Smooth muscle cell (in vitro differentiated cells): ENCODE measurements around the gene KIF14. TPM values are rescaled to one million over a fixed set of nuclear protein-coding genes. Genes with fewer than 3 reads are reported as not detected.

ENCODE experiments used
- DNase-seq: peaks from one replicate; lab custom pipeline; 2025; ENCODE audit not compliant: unreplicated experiment; lab: John Stamatoyannopoulos, UW
- H2AFZ ChIP-seq: fragments of 200-600 bp; sonication (generic); 2 replicates; pipeline ENCODE4 v1.6.0; 2016; ENCODE audit warnings: antibody characterized with exemption, low read depth, mild to moderate bottlenecking
- H3F3A ChIP-seq: fragments of 200-600 bp; sonication (generic); 2 replicates; pipeline ENCODE4 v1.6.0; 2017; ENCODE audit warnings: antibody characterized with exemption, low read depth
- H3K27ac ChIP-seq: fragments of 200-600 bp; sonication (generic); 2 replicates; pipeline ENCODE4 v1.5.1; 2016; ENCODE audit warnings: low read depth, mild to moderate bottlenecking
- H3K27me3 ChIP-seq: fragments of 200-600 bp; sonication (generic); 2 replicates; pipeline ENCODE4 v1.6.1; 2016; ENCODE audit warnings: low read depth, mild to moderate bottlenecking
- H3K36me3 ChIP-seq: fragments of 200-600 bp; sonication (generic); 2 replicates; pipeline ENCODE4 v1.5.1; 2016; ENCODE audit warnings: low read depth
- H3K4me1 ChIP-seq: fragments of 200-600 bp; sonication (generic); 2 replicates; pipeline ENCODE4 v1.5.1; 2016; ENCODE audit warnings: low read depth
- H3K4me2 ChIP-seq: fragments of 200-600 bp; sonication (generic); 2 replicates; pipeline ENCODE4 v1.6.0; 2016; ENCODE audit warnings: mild to moderate bottlenecking
- H3K4me3 ChIP-seq: fragments of 200-600 bp; sonication (generic); 2 replicates; pipeline ENCODE4 v1.5.1; 2016; ENCODE audit warnings: mild to moderate bottlenecking
- H3K79me2 ChIP-seq: fragments of 200-600 bp; sonication (generic); 2 replicates; pipeline ENCODE4 v1.6.0; 2016; ENCODE audit warnings: low read depth, mild to moderate bottlenecking
- H3K9ac ChIP-seq: fragments of 200-600 bp; sonication (generic); 2 replicates; pipeline ENCODE4 v1.6.0; 2016; ENCODE audit warnings: low read depth
- H3K9me3 ChIP-seq: fragments of 200-600 bp; sonication (generic); replicated peaks from 2 replicates; pipeline ENCODE4 v1.5.1; 2016; ENCODE audit warnings: low read depth
- H4K20me1 ChIP-seq: fragments of 200-600 bp; sonication (generic); 2 replicates; pipeline ENCODE4 v1.6.0; 2016; ENCODE audit warnings: low read depth
- WGBS: methylation state at CpG from one replicate; pipeline ENCODE4 v1.1.7; 2016; ENCODE audit warnings: low lambda C conversion rate; 5-methylcytosine and 5-hydroxymethylcytosine counted together
- polyA plus RNA-seq: library from polyadenylated mRNA; unstranded; fragments of >200 nt; fragmentation: Nextera tagmentation; extraction: Ambion mirVana; gene quantifications from 2 replicates; pipeline ENCODE4 v1.2.1, GENCODE V29; 2016
- total RNA-seq: library from RNA; depleted of rRNA; stranded (reverse); fragments of >200 nt; gene quantifications from 2 replicates; pipeline ENCODE4 v1.2.3, GENCODE V29; 2014
- TF ChIP-seq, protein P1 (sequence below): fragments of 200-600 bp; sonication (generic); IDR thresholded peaks from 2 replicates; pipeline ENCODE4 v1.5.1; 2017; ENCODE audit warnings: borderline replicate concordance, mild to moderate bottlenecking, antibody characterized with exemption; ENCODE audit not compliant: insufficient read depth, poor library complexity, severe bottlenecking

The KIF14 gene
- total and polyA plus RNA-seq, 2 experiments from 2014 or later = 0.93 to 1.3 TPM

DNA sequence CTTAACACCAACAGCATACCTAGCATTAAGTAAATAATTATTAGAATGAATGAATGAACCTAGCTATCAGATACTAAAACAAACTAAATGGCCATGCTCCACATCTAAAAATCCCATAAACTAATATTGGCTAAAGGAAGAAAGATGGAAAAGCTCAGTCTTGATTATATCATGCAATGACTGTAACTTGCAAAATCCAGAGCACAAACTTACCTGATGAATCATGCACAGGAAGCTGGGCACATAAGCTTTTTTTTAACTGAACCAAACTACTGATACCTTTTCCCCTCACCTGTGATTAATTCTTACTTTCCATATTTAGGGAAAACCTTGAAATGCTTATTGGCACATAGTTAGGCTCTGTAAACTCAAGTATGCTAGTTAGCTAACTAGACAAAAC lies 70.2 kb downstream of the KIF14 start:
- H3K4me3 ChIP-seq = no peak overlapping the region
- H3K36me3 ChIP-seq = no peaks in the 10 kb centered on the region
- TF ChIP-seq, protein P1, sequence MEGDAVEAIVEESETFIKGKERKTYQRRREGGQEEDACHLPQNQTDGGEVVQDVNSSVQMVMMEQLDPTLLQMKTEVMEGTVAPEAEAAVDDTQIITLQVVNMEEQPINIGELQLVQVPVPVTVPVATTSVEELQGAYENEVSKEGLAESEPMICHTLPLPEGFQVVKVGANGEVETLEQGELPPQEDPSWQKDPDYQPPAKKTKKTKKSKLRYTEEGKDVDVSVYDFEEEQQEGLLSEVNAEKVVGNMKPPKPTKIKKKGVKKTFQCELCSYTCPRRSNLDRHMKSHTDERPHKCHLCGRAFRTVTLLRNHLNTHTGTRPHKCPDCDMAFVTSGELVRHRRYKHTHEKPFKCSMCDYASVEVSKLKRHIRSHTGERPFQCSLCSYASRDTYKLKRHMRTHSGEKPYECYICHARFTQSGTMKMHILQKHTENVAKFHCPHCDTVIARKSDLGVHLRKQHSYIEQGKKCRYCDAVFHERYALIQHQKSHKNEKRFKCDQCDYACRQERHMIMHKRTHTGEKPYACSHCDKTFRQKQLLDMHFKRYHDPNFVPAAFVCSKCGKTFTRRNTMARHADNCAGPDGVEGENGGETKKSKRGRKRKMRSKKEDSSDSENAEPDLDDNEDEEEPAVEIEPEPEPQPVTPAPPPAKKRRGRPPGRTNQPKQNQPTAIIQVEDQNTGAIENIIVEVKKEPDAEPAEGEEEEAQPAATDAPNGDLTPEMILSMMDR = no peak
- H3K27me3 ChIP-seq = no peaks in the 10 kb centered on the region
- no peaks in the 10 kb centered on the region for H3K79me2 ChIP-seq
- H2AFZ ChIP-seq = no peak overlapping the region
- DNase-seq = no peak
- no peaks in the 10 kb centered on the region for H3F3A ChIP-seq
- no peaks in the 10 kb centered on the region for H3K4me1 ChIP-seq
- H4K20me1 ChIP-seq = no peaks in the 10 kb centered on the region
- no peak overlapping the region for H3K27ac ChIP-seq
- no peaks in the 10 kb centered on the region for H3K9me3 ChIP-seq
- no peak overlapping the region for H3K4me2 ChIP-seq
- H3K9ac ChIP-seq = no peak overlapping the region

DNA sequence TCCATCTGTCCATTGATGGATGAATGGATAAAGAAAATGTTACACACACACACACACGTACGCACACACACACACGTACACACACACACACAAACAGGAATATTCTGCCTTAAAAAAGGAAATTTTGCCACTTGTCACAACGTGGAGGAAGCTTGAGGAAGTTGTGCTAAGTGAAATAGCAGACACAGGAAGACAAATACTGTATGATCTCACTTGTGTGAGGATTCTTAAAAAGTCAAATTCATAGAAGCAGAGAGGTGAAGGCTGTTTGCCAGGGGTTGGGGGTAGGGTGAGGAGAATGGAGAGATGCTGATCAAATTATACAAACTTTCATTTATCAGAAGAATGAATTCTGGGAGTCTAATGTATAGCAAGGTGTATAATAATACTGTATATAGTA lies 73.2 kb downstream of the KIF14 start:
- Histone ChIP-seq H3K36me3 (no peaks in the 10 kb centered on the region), H3K4me2 (no peak overlapping the region), H3K27ac (no peak overlapping the region), H3K4me3 (no peak overlapping the region), H3K79me2 (no peaks in the 10 kb centered on the region), H3K9ac (no peak overlapping the region), H4K20me1 (no peaks in the 10 kb centered on the region), H3K4me1 (no peaks in the 10 kb centered on the region), H3K27me3 (no peaks in the 10 kb centered on the region), H3K9me3 (no peaks in the 10 kb centered on the region), H3F3A (no peaks in the 10 kb centered on the region), H2AFZ (no peak overlapping the region)
- no peak for DNase-seq
- TF ChIP-seq, protein P1 = no peak
- WGBS = 89% methylated on average over 4 of the region's 4 CpGs

DNA sequence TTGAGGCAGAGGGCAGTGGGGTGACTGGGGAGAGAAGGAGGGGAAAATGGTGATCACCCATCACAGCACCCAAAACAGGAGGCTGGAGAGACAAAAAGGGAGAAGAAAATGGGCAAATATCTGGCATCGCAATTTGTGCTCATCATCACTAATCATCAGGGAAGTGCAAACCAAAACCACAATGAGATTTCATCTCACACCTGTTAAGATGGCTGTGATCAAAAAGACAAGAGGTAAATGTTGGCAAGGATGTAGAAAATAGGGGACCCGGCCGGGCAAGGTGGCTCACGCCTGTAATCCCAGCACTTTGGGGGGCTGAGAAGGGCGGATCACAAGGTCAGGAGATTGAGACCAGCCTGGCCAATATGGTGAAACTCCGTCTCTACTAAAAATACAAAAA lies 74.0 kb downstream of the KIF14 start:
- WGBS = 91% methylated on average over 6 of the region's 6 CpGs
- no peaks in the 10 kb centered on the region for H3K4me1 ChIP-seq
- no peaks in the 10 kb centered on the region for H4K20me1 ChIP-seq
- no peak overlapping the region for H3K27ac ChIP-seq
- no peaks in the 10 kb centered on the region for H3F3A ChIP-seq
- H3K4me2 ChIP-seq = no peak overlapping the region
- H3K9me3 ChIP-seq = no peaks in the 10 kb centered on the region
- H3K79me2 ChIP-seq = no peaks in the 10 kb centered on the region
- H2AFZ ChIP-seq = no peak overlapping the region
- no peak overlapping the region for H3K4me3 ChIP-seq
- H3K9ac ChIP-seq = no peak overlapping the region
- DNase-seq = no peak
- H3K27me3 ChIP-seq = no peaks in the 10 kb centered on the region
- TF ChIP-seq, protein P1 = no peak
- H3K36me3 ChIP-seq = no peaks in the 10 kb centered on the region

DNA sequence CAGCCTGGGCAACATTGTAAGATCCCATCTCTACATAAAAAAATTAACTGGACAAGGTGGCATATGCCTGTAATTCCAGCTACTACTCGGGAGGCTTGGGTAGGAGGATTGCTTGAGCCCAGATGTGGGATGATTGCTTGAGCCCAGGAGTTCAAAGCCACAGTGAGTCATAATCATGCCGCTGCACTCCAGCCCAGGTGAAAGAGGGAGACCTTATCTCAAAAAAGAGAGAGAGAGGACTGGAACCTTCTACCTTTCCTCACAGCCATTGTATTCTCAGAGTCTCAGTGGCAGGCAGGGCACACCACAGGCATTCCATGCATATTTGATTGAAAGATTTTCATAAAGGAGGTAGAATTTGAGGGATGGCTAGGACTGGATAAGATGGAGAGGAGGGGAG lies 78.4 kb downstream of the KIF14 start:
- WGBS = 90% methylated on average over 2 of the region's 2 CpGs
- no peak overlapping the region for H3K4me3 ChIP-seq
- H3K4me1 ChIP-seq = no peaks in the 10 kb centered on the region
- no peak for DNase-seq
- H3K27me3 ChIP-seq = no peaks in the 10 kb centered on the region
- H3K9me3 ChIP-seq = no peaks in the 10 kb centered on the region
- no peaks in the 10 kb centered on the region for H3F3A ChIP-seq
- no peak overlapping the region for H3K27ac ChIP-seq
- H3K9ac ChIP-seq = no peak overlapping the region
- H3K36me3 ChIP-seq = no peaks in the 10 kb centered on the region
- H3K4me2 ChIP-seq = no peak overlapping the region
- no peaks in the 10 kb centered on the region for H4K20me1 ChIP-seq
- no peak overlapping the region for H2AFZ ChIP-seq
- no peaks in the 10 kb centered on the region for H3K79me2 ChIP-seq
- TF ChIP-seq, protein P1 = no peak
